ENCODE results near the gene MBD1. TPM values are rescaled to one million over a fixed set of nuclear protein-coding genes. Genes with fewer than 3 reads are reported as not detected.
A peak's percentile ranks its signal among the peaks of the same experiment; 100 is the strongest.

MBD1 gene
- total RNA-seq (40.8 TPM), polyA plus RNA-seq (ENCODE audit: insufficient read depth in 1 of 8, insufficient read length in 8 of 8, low replicate concordance in 1 of 8) (10 to 100 TPM; 34.3 to 47.4 (median 41.7) TPM)
- long read RNA-seq, donor 1, full-length matches to known transcripts = 2 of 2 reads
- long read RNA-seq, donor 1, partial matches to known transcripts = 0 of 2 reads
- long read RNA-seq, donor 1, other reads (novel, unspliced or antisense) = 0 of 2 reads
- long read RNA-seq, donor 2 = 0 reads
- long read RNA-seq, donor 3, partial matches to known transcripts = 0 of 1 reads
- long read RNA-seq, donor 3, other reads (novel, unspliced or antisense) = 0 of 1 reads
- long read RNA-seq, donor 4, partial matches to known transcripts = 11 of 13 reads
- long read RNA-seq, donor 4, other reads (novel, unspliced or antisense) = 0 of 13 reads
- long read RNA-seq, donor 5, partial matches to known transcripts = 0 of 4 reads
- long read RNA-seq, donor 5, other reads (novel, unspliced or antisense) = 0 of 4 reads
- long read RNA-seq, donor 6, full-length matches to known transcripts = 2 of 2 reads
- long read RNA-seq, donor 6, partial matches to known transcripts = 0 of 2 reads
- long read RNA-seq, donor 6, other reads (novel, unspliced or antisense) = 0 of 2 reads
- long read RNA-seq, donor 7, partial matches to known transcripts = 0 of 2 reads
- long read RNA-seq, donor 7, other reads (novel, unspliced or antisense) = 0 of 2 reads
- long read RNA-seq, donor 8 = 0 reads
- long read RNA-seq, donor 9, full-length matches to known transcripts = 2 of 2 reads
- long read RNA-seq, donor 9, partial matches to known transcripts = 0 of 2 reads
- long read RNA-seq, donor 9, other reads (novel, unspliced or antisense) = 0 of 2 reads
- long read RNA-seq, donor 10, full-length matches to known transcripts = 3 of 3 reads
- long read RNA-seq, donor 10, partial matches to known transcripts = 0 of 3 reads
- long read RNA-seq, donor 10, other reads (novel, unspliced or antisense) = 0 of 3 reads
- long read RNA-seq, donor 11, full-length matches to known transcripts = 4 of 9 reads
- long read RNA-seq, donor 11, partial matches to known transcripts = 5 of 9 reads
- long read RNA-seq, donor 11, other reads (novel, unspliced or antisense) = 0 of 9 reads

GRCh38 chr18:50281295-50281971 is at the start of gene MBD1:
TSS of gene MBD1 (minus strand) at chr18:50281523. CDS start at chr18:50279992, 1,531 bp downstream.
- H3K9me3 ChIP-seq (replicated peaks; ENCODE audit: control insufficient read depth, low read depth, low read length) = no peaks in the 10 kb centered on the region
- peak within 1 kb of the TSS; percentile 90 for H3K4me3 ChIP-seq (ENCODE audit: low read length)
- WGBS (ENCODE audit: insufficient coverage) = under 1% methylated on average over 53 of the region's 63 CpGs
- no peaks in the 10 kb centered on the region for H3K27me3 ChIP-seq (ENCODE audit: control insufficient read depth, insufficient read depth, low read length)
- H3K27ac ChIP-seq (ENCODE audit: low read length) = peak within 1 kb of the TSS; percentile 93
- H3K36me3 ChIP-seq (ENCODE audit: control insufficient read depth, insufficient read depth, low read length) = peaks cover 59% of the 10 kb centered on the region
- peak; percentile 100 for DNase-seq
- peaks cover 23% of the 10 kb centered on the region for H3K4me1 ChIP-seq (ENCODE audit: control insufficient read depth, insufficient read depth, low read length)

GRCh38 chr18:50330176-50330575 is 48.9 kb upstream of the MBD1 start:
- Histone ChIP-seq H3K9me3 (replicated peaks; ENCODE audit: control insufficient read depth, low read depth, low read length) (no peaks in the 10 kb centered on the region), H3K36me3 (ENCODE audit: control insufficient read depth, insufficient read depth, low read length) (no peaks in the 10 kb centered on the region), H3K4me1 (ENCODE audit: control insufficient read depth, insufficient read depth, low read length) (no peaks in the 10 kb centered on the region), H3K4me3 (ENCODE audit: low read length) (no peak overlapping the region), H3K27ac (ENCODE audit: low read length) (no peak overlapping the region), H3K27me3 (ENCODE audit: control insufficient read depth, insufficient read depth, low read length) (no peaks in the 10 kb centered on the region)
- DNase-seq = no peak

GRCh38 chr18:50327983-50328382 is 46.7 kb upstream of the MBD1 start:
- no peak for DNase-seq
- no peaks in the 10 kb centered on the region for H3K9me3 ChIP-seq (replicated peaks; ENCODE audit: control insufficient read depth, low read depth, low read length)
- H3K27me3 ChIP-seq (ENCODE audit: control insufficient read depth, insufficient read depth, low read length) = no peaks in the 10 kb centered on the region
- no peaks in the 10 kb centered on the region for H3K4me1 ChIP-seq (ENCODE audit: control insufficient read depth, insufficient read depth, low read length)
- H3K27ac ChIP-seq (ENCODE audit: low read length) = no peak overlapping the region
- no peaks in the 10 kb centered on the region for H3K36me3 ChIP-seq (ENCODE audit: control insufficient read depth, insufficient read depth, low read length)
- H3K4me3 ChIP-seq (ENCODE audit: low read length) = no peak overlapping the region
- WGBS (ENCODE audit: insufficient coverage) = 57% methylated on average over 2 of the region's 3 CpGs

- DNase-seq = no peak
- no peaks in the 10 kb centered on the region for H3K9me3 ChIP-seq (replicated peaks; ENCODE audit: control insufficient read depth, low read depth, low read length)
- H3K36me3 ChIP-seq (ENCODE audit: control insufficient read depth, insufficient read depth, low read length) = no peaks in the 10 kb centered on the region
- H3K4me3 ChIP-seq (ENCODE audit: low read length) = no peak overlapping the region
- H3K4me1 ChIP-seq (ENCODE audit: control insufficient read depth, insufficient read depth, low read length) = no peaks in the 10 kb centered on the region
- H3K27me3 ChIP-seq (ENCODE audit: control insufficient read depth, insufficient read depth, low read length) = peaks cover 2% of the 10 kb centered on the region
- no CpG with 5 or more reads among the region's 5 CpGs for WGBS (ENCODE audit: insufficient coverage)
- no peak overlapping the region for H3K27ac ChIP-seq (ENCODE audit: low read length)
Observed at GRCh38 chr18:50320719-50321118, 39.4 kb upstream of the MBD1 start.

- Histone ChIP-seq H3K4me1 (ENCODE audit: control insufficient read depth, insufficient read depth, low read length) (no peaks in the 10 kb centered on the region), H3K4me3 (ENCODE audit: low read length) (no peak overlapping the region), H3K9me3 (replicated peaks; ENCODE audit: control insufficient read depth, low read depth, low read length) (no peaks in the 10 kb centered on the region), H3K27ac (ENCODE audit: low read length) (no peak overlapping the region), H3K36me3 (ENCODE audit: control insufficient read depth, insufficient read depth, low read length) (no peaks in the 10 kb centered on the region), H3K27me3 (ENCODE audit: control insufficient read depth, insufficient read depth, low read length) (peaks cover 4% of the 10 kb centered on the region)
- 29% methylated on average over 3 of the region's 5 CpGs for WGBS (ENCODE audit: insufficient coverage)
- DNase-seq = no peak
Observed at GRCh38 chr18:50315100-50315871, 34.0 kb upstream of the MBD1 start.

- no peak overlapping the region for H3K4me3 ChIP-seq (ENCODE audit: low read length)
- DNase-seq = no peak
- H3K27ac ChIP-seq (ENCODE audit: low read length) = no peak overlapping the region
- H3K9me3 ChIP-seq (replicated peaks; ENCODE audit: control insufficient read depth, low read depth, low read length) = no peaks in the 10 kb centered on the region
- WGBS (ENCODE audit: insufficient coverage) = no CpG with 5 or more reads among the region's 2 CpGs
- no peaks in the 10 kb centered on the region for H3K4me1 ChIP-seq (ENCODE audit: control insufficient read depth, insufficient read depth, low read length)
- no peaks in the 10 kb centered on the region for H3K36me3 ChIP-seq (ENCODE audit: control insufficient read depth, insufficient read depth, low read length)
- H3K27me3 ChIP-seq (ENCODE audit: control insufficient read depth, insufficient read depth, low read length) = peaks cover 4% of the 10 kb centered on the region
Observed at GRCh38 chr18:50313873-50314460, 32.6 kb upstream of the MBD1 start.

GRCh38 chr18:50313031-50313607 is 31.8 kb upstream of the MBD1 start:
- H3K4me1 ChIP-seq (ENCODE audit: control insufficient read depth, insufficient read depth, low read length) = no peaks in the 10 kb centered on the region
- H3K9me3 ChIP-seq (replicated peaks; ENCODE audit: control insufficient read depth, low read depth, low read length) = no peaks in the 10 kb centered on the region
- DNase-seq = no peak
- H3K4me3 ChIP-seq (ENCODE audit: low read length) = no peak overlapping the region
- H3K36me3 ChIP-seq (ENCODE audit: control insufficient read depth, insufficient read depth, low read length) = no peaks in the 10 kb centered on the region
- no CpG with 5 or more reads among the region's 2 CpGs for WGBS (ENCODE audit: insufficient coverage)
- H3K27ac ChIP-seq (ENCODE audit: low read length) = no peak overlapping the region
- H3K27me3 ChIP-seq (ENCODE audit: control insufficient read depth, insufficient read depth, low read length) = peaks cover 2% of the 10 kb centered on the region

- H3K27me3 ChIP-seq (ENCODE audit: control insufficient read depth, insufficient read depth, low read length) = peaks cover 2% of the 10 kb centered on the region
- WGBS (ENCODE audit: insufficient coverage) = 100% methylated on average over 2 of the region's 7 CpGs
- no peak for DNase-seq
Observed at GRCh38 chr18:50312296-50313030, 31.1 kb upstream of the MBD1 start.

More at GRCh38 chr18:50312296-50313030, 31.1 kb upstream of the MBD1 start:
- Histone ChIP-seq H3K36me3 (ENCODE audit: control insufficient read depth, insufficient read depth, low read length) (no peaks in the 10 kb centered on the region), H3K4me1 (ENCODE audit: control insufficient read depth, insufficient read depth, low read length) (peaks cover under 1% of the 10 kb centered on the region), H3K9me3 (replicated peaks; ENCODE audit: control insufficient read depth, low read depth, low read length) (no peaks in the 10 kb centered on the region), H3K4me3 (ENCODE audit: low read length) (no peak overlapping the region), H3K27ac (ENCODE audit: low read length) (no peak overlapping the region)

Measured in muscle of leg (tissue), 16 donors.